Inflammatory macrophage treated with lipopolysaccharide for 1 hour (primary cell): ENCODE data around the gene LRRIQ1.

Experiments used
- DNase-seq, 2 donors: peaks; one replicate each; pipeline ENCODE4 v3.0.0-alpha.2; 2020 to 2022

LRRIQ1 gene

GRCh38 chr12:85281636-85282312, 245.6 kb downstream of the LRRIQ1 start:
- DNase-seq: no peak

DNA sequence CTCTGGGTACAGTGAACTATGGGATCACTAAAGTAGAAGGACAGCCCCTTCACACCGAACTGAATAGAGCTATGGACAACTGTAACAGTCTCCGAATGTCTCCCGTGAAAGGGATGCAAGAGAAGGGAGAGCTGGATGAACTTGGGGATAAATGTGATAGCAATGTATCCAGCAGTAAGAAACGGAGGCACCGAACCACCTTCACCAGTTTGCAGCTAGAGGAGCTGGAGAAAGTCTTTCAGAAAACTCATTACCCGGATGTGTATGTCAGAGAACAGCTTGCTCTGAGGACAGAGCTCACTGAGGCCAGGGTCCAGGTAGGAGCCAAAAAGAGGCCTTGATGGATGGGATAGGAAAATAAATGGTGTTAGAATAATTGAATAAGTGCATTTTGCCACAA, 247.4 kb downstream of the LRRIQ1 start:
- DNase-seq: no peak
